RWPE1 (cell line): ENCODE results near the gene TXNDC8.

ENCODE experiments used
- CTCF ChIA-PET: fragments of 350-600 bp; sonication (Branson Sonifier 250); formaldehyde crosslinking; extraction: SDS; loops from one replicate; lab custom pipeline; 2021; lab: Yijun Ruan, JAX
- POLR2A ChIA-PET: fragments of 400-600 bp; formaldehyde crosslinking; extraction: SDS; loops from one replicate; lab custom pipeline; 2020; ENCODE audit warnings: antibody characterized with exemption; ENCODE audit not compliant: low non-redundant PET; lab: Yijun Ruan, JAX
- DNase-seq: peaks from one replicate; pipeline ENCODE4 v3.0.0; 2012; ENCODE audit warnings: low spot score
- H3K27ac ChIP-seq: fragments of 450-650 bp; 2 replicates; pipeline ENCODE4 v1.5.1; 2017
- TF ChIP-seq, protein P1 (sequence below): fragments of 450-650 bp; conservative IDR thresholded peaks from 2 replicates; pipeline ENCODE4 v1.5.1; 2017; ENCODE audit warnings: low read depth, mild to moderate bottlenecking

The TXNDC8 gene

DNA sequence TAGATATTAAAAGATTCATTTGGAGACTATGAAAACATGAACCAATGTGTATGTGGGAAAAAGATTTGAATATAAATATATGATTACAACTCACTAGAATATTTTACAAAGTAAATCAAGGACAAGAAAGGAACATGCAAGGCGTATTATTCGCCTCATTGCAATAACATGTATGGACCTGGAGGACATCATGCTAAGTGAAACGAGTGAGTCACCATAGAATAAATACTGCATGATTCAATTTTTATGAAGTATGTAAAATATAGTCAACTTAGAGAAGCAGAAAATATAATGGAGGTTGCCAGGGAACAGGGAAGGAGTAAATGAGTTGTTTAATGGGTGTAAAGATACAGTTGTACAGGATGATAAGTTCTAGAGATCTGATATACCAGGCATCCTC lies 4.9 kb downstream of the TXNDC8 start:
- TF ChIP-seq, protein P1, sequence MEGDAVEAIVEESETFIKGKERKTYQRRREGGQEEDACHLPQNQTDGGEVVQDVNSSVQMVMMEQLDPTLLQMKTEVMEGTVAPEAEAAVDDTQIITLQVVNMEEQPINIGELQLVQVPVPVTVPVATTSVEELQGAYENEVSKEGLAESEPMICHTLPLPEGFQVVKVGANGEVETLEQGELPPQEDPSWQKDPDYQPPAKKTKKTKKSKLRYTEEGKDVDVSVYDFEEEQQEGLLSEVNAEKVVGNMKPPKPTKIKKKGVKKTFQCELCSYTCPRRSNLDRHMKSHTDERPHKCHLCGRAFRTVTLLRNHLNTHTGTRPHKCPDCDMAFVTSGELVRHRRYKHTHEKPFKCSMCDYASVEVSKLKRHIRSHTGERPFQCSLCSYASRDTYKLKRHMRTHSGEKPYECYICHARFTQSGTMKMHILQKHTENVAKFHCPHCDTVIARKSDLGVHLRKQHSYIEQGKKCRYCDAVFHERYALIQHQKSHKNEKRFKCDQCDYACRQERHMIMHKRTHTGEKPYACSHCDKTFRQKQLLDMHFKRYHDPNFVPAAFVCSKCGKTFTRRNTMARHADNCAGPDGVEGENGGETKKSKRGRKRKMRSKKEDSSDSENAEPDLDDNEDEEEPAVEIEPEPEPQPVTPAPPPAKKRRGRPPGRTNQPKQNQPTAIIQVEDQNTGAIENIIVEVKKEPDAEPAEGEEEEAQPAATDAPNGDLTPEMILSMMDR: no peak
- peak; percentile 36 for DNase-seq
- ChIA-PET CTCF (interaction anchor here (0.5 kb wide), 1 partner anchor 45 kb away, joined by 3 read pairs; no protein-coding TSS in a partner anchor), POLR2A (no interaction called here)
- H3K27ac ChIP-seq: no peak overlapping the region

DNA sequence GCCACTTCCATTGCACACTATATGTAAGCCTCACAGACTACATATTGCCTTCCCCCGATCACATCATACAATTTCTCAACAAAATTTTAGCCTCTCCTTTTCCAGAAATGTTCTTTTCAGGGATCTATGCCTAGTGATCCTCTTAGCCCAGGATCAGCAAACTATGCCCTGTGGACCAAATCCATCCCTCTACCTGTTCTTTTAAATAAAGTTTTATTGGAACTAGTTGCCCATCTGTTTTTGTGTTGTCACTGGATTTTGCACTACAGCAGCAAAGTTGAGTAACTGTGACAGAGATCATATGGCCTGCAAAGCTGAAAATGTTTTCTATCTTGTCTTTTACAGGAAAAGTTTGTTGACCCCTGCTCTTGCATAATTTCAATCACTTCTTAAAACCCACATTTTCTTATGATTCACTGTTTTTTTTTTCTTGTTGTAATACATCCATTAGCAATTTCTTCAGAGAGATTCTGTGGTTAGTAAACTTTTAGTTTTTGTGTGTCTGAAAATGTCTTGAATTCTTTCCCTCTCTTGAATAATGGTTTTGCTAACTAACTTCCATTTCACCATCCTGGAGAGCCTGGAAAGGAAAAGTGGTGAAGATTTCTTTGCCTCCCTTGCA lies 7.1 kb downstream of the TXNDC8 start:
- ChIA-PET CTCF (no interaction called here), POLR2A (no interaction called here)
- DNase-seq: no peak
- no peak overlapping the region for H3K27ac ChIP-seq
- TF ChIP-seq, protein P1: no peak

DNA sequence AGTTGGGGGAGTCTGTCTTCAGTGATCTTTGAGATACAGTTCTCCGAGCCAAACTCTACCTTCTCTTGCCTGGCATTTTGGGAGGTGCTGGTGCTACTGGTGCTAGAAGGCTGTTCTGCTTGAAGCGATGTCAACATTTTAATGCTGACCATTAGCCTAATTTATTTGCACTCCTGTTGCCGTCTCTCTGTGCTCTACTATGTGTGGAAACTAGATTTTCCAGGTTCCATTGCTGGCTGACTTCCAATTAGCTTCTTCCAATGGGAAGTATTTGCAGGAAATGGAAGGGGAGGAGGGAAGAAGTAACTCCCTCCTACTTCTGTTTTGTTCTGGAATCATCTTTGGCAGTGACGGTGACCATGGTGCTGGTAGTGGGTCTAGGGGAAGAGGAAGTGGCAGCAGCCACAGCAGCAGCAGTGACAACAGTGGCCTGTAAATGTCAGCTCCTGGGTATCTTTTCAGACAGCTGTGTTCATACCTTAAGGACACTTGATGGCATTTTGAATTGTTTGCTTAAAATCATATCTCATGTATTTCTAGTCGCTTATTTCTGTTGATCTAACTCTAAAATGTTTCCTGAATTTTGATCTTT lies 7.9 kb downstream of the TXNDC8 start:
- no peak overlapping the region for H3K27ac ChIP-seq
- DNase-seq: no peak
- TF ChIP-seq, protein P1: no peak
- ChIA-PET CTCF (no interaction called here), POLR2A (no interaction called here)

DNA sequence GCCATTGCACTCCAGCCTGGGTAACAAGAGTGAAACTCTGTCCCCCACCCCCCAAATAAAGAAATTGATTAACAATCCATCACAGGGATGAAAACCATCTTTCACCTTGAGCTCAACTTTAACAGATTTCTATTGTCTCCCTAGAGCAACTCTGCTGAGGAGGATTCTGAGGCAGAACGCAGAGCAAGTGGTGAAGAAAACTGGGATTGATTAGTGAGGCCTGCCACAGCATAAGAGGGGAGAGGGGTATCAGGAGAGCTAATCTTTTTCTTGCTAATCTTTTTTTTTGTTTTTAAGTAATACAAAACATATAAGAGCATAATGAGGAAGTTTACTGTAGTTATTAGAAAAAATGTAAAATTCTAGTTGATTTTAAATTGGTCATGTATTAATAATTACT lies 8.9 kb downstream of the TXNDC8 start:
- H3K27ac ChIP-seq: no peak overlapping the region
- CTCF ChIA-PET: no interaction called here
- TF ChIP-seq, protein P1: no peak
- POLR2A ChIA-PET: no interaction called here
- no peak for DNase-seq

DNA sequence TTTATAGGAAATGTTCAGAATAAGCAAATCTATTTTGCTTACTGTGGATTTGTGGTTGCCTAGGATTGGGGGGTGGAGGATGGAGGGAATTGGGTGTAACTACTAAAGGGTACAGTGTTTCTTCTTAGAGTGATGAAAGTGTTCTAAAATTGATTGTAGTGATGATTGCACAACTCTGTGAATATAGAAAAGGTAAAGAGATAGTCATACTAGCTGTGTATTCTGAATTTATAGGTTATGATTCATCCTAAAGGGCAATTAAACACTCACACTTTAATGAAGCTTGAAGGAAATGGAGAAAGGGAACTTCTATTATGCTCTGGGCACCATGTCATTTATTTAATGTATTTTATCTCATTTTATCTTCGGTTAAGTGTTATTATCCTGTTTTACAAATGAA lies 9.9 kb downstream of the TXNDC8 start:
- H3K27ac ChIP-seq: peak overlapping the region; percentile 25; the same call in 1 of the 2 replicates
- CTCF ChIA-PET: no interaction called here
- POLR2A ChIA-PET: no interaction called here
- TF ChIP-seq, protein P1: no peak
- DNase-seq: peak; percentile 38

DNA sequence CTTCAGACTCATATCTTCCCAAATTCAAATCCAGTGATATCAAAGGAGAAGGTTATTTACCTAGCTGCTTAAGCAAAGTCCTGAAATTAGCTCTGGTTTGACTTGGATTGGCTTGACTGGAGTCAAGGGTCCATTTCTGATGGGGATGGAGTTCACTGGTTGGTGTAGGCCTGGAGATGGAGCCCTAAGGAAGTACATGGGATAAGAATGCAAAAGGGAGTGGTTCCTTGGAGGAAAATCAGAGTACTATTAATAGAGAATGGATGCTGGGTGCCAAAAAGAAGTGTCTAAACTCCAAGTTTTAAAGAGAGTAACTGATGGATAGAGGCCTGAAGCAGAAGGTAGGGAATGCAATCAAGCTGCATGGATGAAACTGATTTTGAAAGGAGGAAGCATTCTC lies 13.8 kb downstream of the TXNDC8 start:
- no peak for DNase-seq
- no peak overlapping the region for H3K27ac ChIP-seq
- ChIA-PET POLR2A (no interaction called here), CTCF (interaction anchor here (0.6 to 1.0 kb wide), 2 partner anchors 13 to 100 kb away, joined by 3 to 7 read pairs; no protein-coding TSS in a partner anchor)
- TF ChIP-seq, protein P1: no peak
